K562 (cell line): ENCODE results near the gene SDK1. TPM values are rescaled to one million over a fixed set of nuclear protein-coding genes. Genes with fewer than 3 reads are reported as not detected.

Experiments
- ATAC-seq: fragments of 200-7000 bp; cut with Tn5 transposase; 3 replicates; pipeline ENCODE4 v1.9.1; 2020; ENCODE audit warnings: moderate library complexity
- BruUV-seq: library from RNA; stranded (reverse); fragments of 400-500 nt; replicated peaks from 2 replicates; lab custom pipeline; 2021; lab: Mats Ljungman, UMichigan
- CTCF ChIA-PET: fragments of 300-600 bp; formaldehyde crosslinking; extraction: SDS; loops from one replicate; lab custom pipeline; 2021; ENCODE audit warnings: low intra/inter-chr PET ratio; lab: Yijun Ruan, JAX
- POLR2A ChIA-PET: fragments of 300-600, 350-650 bp; sonication (Branson Sonifier 250); formaldehyde crosslinking; extraction: SDS; loops from one replicate; lab custom pipeline; 2021; ENCODE audit warnings: antibody characterized with exemption, inconsistent platforms; lab: Yijun Ruan, JAX
- DNase-seq, 4 experiments: peaks; one replicate each; pipeline versions ENCODE4 v3.0.0 to v3.0.0-alpha.2; 2011 to 2018; ENCODE audit warnings: low spot score in 3 of 4, mixed read lengths in 3 of 4; ENCODE audit errors: extremely low read depth in 1 of 4
- FAIRE-seq: peaks from 2 replicates; lab custom pipeline; 2011; peaks lifted over from hg19 to GRCh38; lab: Jason Lieb, UNC
- H2AFZ ChIP-seq: 2 replicates; pipeline ENCODE4 v1.6.0; 2011; ENCODE audit warnings: low read depth, low read length, control low read depth, inconsistent platforms
- H3K27ac ChIP-seq: fragments of 200-600 bp; 3 replicates; pipeline ENCODE4 v1.8.0; 2011; ENCODE audit warnings: low read depth, mild to moderate bottlenecking, control low read depth, inconsistent platforms, low read length, moderate library complexity, mixed read lengths; ENCODE audit errors: extremely low read depth
- H3K27me3 ChIP-seq, 2 experiments: fragments of 300-600 bp in 1 of 2; 2 replicates in 1 of 2; 3 replicates in 1 of 2; pipeline versions ENCODE4 v1.6.0 to v1.8.0; 2011; ENCODE audit warnings: inconsistent platforms in 2 of 2, low read length in 2 of 2, mild to moderate bottlenecking in 1 of 2, mixed read lengths in 1 of 2, moderate library complexity in 1 of 2; ENCODE audit not compliant: control insufficient read depth in 2 of 2, insufficient read depth in 2 of 2
- H3K36me3 ChIP-seq: fragments of 300-600 bp; 3 replicates; pipeline ENCODE4 v1.8.0; 2011; ENCODE audit warnings: mild to moderate bottlenecking, low read length, inconsistent platforms; ENCODE audit not compliant: control insufficient read depth, insufficient read depth
- H3K4me1 ChIP-seq, 2 experiments: fragments of 200-600 bp in 1 of 2; replicated peaks in 1 of 2; 2 replicates in 1 of 2; 3 replicates in 1 of 2; pipeline versions ENCODE4 v1.5.1 to v1.8.0; 2011; ENCODE audit warnings: inconsistent platforms in 2 of 2, low read length in 2 of 2, mild to moderate bottlenecking in 1 of 2, mixed read lengths in 1 of 2, moderate library complexity in 1 of 2; ENCODE audit not compliant: control insufficient read depth in 2 of 2, insufficient read depth in 2 of 2
- H3K4me2 ChIP-seq: 2 replicates; pipeline ENCODE4 v1.6.1; 2011; ENCODE audit warnings: low read length, control low read depth, inconsistent platforms, mixed read lengths; ENCODE audit not compliant: insufficient read depth
- H3K4me3 ChIP-seq: fragments of 200-600 bp; sonication (generic), shearing (Covaris generic); 2 replicates; pipeline ENCODE4 v1.5.1; 2016; ENCODE audit warnings: control low read depth, inconsistent platforms
- H3K79me2 ChIP-seq: fragments of 200-600 bp; 3 replicates; pipeline ENCODE4 v1.8.0; 2011; ENCODE audit warnings: low read length, inconsistent platforms; ENCODE audit not compliant: control insufficient read depth, insufficient read depth
- H3K9ac ChIP-seq, 2 experiments: 2 replicates each; pipeline versions ENCODE4 v1.6.0 to v1.6.1; 2011; ENCODE audit warnings: low read depth in 2 of 2, low read length in 2 of 2, control low read depth in 1 of 2, inconsistent platforms in 1 of 2, mild to moderate bottlenecking in 1 of 2, mixed read lengths in 1 of 2; ENCODE audit not compliant: insufficient read depth in 1 of 2
- H3K9me1 ChIP-seq: one replicate; pipeline ENCODE4 v1.6.0; 2011; ENCODE audit warnings: inconsistent platforms, mild to moderate bottlenecking, low read length, moderate library complexity; ENCODE audit not compliant: control insufficient read depth, insufficient read depth
- H3K9me3 ChIP-seq: replicated peaks from 2 replicates; pipeline ENCODE4 v1.5.1; 2011; ENCODE audit warnings: low read depth, low read length, inconsistent platforms; ENCODE audit not compliant: control insufficient read depth, insufficient read depth
- H4K20me1 ChIP-seq: replicated peaks from 2 replicates; pipeline ENCODE4 v1.6.1; 2011; ENCODE audit warnings: low read length, inconsistent platforms, mixed read lengths; ENCODE audit not compliant: control insufficient read depth, insufficient read depth
- BRD9 ChIP-seq: fragments of 450-650 bp; IDR thresholded peaks from 2 replicates; pipeline ENCODE4 v1.6.1; 2018; ENCODE audit warnings: low read depth; ENCODE audit not compliant: partially characterized antibody
- TEAD2 ChIP-seq: fragments of 450-650 bp; IDR thresholded peaks from 2 replicates; pipeline ENCODE4 v1.6.1; 2016; ENCODE audit warnings: missing genetic modification characterization, control low read depth, missing compliant biosample characterization
- ZFP1 ChIP-seq: fragments of 450-650 bp; formaldehyde crosslinking; IDR thresholded peaks from 2 replicates; pipeline ENCODE4 v1.4.0; 2020; ENCODE audit warnings: mild to moderate bottlenecking, mixed read lengths
- ZNF274 ChIP-seq: IDR thresholded peaks from 2 replicates; pipeline ENCODE4 v1.6.1; 2011; ENCODE audit warnings: low read depth, mild to moderate bottlenecking, low read length, moderate library complexity, borderline replicate concordance
- ZNF764 ChIP-seq: fragments of 250-450 bp; sonication (Bioruptor Pico); IDR thresholded peaks from 2 replicates; pipeline ENCODE4 v1.4.0; 2020; ENCODE audit warnings: low read depth, mild to moderate bottlenecking, moderate library complexity
- ZSCAN32 ChIP-seq: fragments of 450-650 bp; formaldehyde crosslinking; IDR thresholded peaks from 2 replicates; pipeline ENCODE4 v1.4.0; 2020; ENCODE audit warnings: mild to moderate bottlenecking, moderate library complexity
- WGBS: fragments of 100-300 bp; shearing (Covaris generic); methylation state at CpG from one replicate; pipeline ENCODE4 v1.1.6; 2016; ENCODE audit warnings: low coverage, mixed read lengths; ENCODE audit not compliant: insufficient coverage; ENCODE audit errors: missing lambda C conversion rate; 5-methylcytosine and 5-hydroxymethylcytosine counted together
- in situ Hi-C: fragments of 300-500 bp; cut with MboI; formaldehyde crosslinking; loops from 4 replicates; pipeline ENCODE4 v1.15.0; 2018; ENCODE audit warnings: inconsistent platforms, mixed read lengths
- intact Hi-C: fragments of 100-400 bp; cut with micrococcal nuclease; formaldehyde crosslinking; loops from 2 replicates; pipeline ENCODE4 v1.14.2; 2022
- polyA plus RNA-seq, 8 experiments: library from polyadenylated mRNA; depleted of rRNA in 4 of 8; stranded (reverse) in 5 of 8; unstranded in 3 of 8; fragments of >200 nt; fragmentation: Nextera tagmentation in 2 of 8; fragmentation: Illumina TruSeq in 1 of 8; extraction: Ambion mirVana in 2 of 8; extraction: Trizol in 1 of 8; gene quantifications; 2 replicates each; pipeline versions ENCODE4 v1.2.1 to v1.2.3, GENCODE V29; 2011 to 2014; ENCODE audit warnings: inconsistent platforms in 1 of 8, missing spikeins in 1 of 8
- total RNA-seq, 7 experiments: library from RNA; depleted of rRNA in 6 of 7; stranded (reverse); fragments of >200 nt in 6 of 7; fragmentation: Illumina TruSeq in 2 of 7; extraction: Trizol in 2 of 7; gene quantifications; 2 replicates each; pipeline versions ENCODE4 v1.2.1 to v1.2.3, GENCODE V29; 2011 to 2021; ENCODE audit warnings: low replicate concordance in 1 of 7
- TF ChIP-seq, protein P1 (sequence below): fragments of 250-450 bp; sonication (Bioruptor Pico); IDR thresholded peaks from 2 replicates; pipeline ENCODE4 v1.4.0; 2020; ENCODE audit warnings: mild to moderate bottlenecking
- TF ChIP-seq, protein P2 (sequence below): IDR thresholded peaks from 3 replicates; pipeline ENCODE4 v1.6.1; 2011; ENCODE audit warnings: borderline replicate concordance, mild to moderate bottlenecking, moderate library complexity; ENCODE audit not compliant: insufficient read length; ENCODE audit errors: extremely low read depth
- TF ChIP-seq, protein P3 (sequence below): fragments of 200-800 bp; sonication (Bioruptor generic); IDR thresholded peaks from 2 replicates; pipeline ENCODE4 v1.6.1; 2016; ENCODE audit warnings: missing genetic modification characterization, missing compliant biosample characterization

Gene SDK1
- total and polyA plus RNA-seq, 9 of the 15 experiments (the other 6 are each of a cell fraction or from before 2014, with no cell fraction given) = 0.16 TPM; not detected in 8

DNA sequence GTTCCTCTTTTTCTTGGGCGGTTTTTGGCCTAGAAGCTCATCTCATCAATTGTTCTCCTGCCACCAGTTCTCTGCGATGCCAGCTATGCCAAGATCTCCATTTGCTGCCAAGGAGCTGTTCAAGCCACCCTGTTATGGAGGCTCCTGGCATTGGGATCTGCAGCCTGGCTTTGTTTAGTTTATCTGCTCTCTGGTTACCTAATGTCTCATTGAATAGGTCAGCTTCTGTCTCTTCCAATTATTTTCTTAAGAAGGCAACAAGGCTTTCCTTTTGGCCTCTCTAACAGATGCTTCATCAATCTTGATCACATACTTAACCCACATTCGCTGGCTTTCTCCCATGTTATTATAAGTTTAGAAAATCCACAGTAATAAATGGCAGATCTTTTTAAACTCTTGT lies 20.6 kb upstream of the SDK1 start (continued):
- TF ChIP-seq, protein P1, sequence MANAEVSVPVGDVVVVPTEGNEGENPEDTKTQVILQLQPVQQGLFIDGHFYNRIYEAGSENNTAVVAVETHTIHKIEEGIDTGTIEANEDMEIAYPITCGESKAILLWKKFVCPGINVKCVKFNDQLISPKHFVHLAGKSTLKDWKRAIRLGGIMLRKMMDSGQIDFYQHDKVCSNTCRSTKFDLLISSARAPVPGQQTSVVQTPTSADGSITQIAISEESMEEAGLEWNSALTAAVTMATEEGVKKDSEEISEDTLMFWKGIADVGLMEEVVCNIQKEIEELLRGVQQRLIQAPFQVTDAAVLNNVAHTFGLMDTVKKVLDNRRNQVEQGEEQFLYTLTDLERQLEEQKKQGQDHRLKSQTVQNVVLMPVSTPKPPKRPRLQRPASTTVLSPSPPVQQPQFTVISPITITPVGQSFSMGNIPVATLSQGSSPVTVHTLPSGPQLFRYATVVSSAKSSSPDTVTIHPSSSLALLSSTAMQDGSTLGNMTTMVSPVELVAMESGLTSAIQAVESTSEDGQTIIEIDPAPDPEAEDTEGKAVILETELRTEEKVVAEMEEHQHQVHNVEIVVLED (CRISPR knock-in tag) = no peak
- TF ChIP-seq, protein P2, sequence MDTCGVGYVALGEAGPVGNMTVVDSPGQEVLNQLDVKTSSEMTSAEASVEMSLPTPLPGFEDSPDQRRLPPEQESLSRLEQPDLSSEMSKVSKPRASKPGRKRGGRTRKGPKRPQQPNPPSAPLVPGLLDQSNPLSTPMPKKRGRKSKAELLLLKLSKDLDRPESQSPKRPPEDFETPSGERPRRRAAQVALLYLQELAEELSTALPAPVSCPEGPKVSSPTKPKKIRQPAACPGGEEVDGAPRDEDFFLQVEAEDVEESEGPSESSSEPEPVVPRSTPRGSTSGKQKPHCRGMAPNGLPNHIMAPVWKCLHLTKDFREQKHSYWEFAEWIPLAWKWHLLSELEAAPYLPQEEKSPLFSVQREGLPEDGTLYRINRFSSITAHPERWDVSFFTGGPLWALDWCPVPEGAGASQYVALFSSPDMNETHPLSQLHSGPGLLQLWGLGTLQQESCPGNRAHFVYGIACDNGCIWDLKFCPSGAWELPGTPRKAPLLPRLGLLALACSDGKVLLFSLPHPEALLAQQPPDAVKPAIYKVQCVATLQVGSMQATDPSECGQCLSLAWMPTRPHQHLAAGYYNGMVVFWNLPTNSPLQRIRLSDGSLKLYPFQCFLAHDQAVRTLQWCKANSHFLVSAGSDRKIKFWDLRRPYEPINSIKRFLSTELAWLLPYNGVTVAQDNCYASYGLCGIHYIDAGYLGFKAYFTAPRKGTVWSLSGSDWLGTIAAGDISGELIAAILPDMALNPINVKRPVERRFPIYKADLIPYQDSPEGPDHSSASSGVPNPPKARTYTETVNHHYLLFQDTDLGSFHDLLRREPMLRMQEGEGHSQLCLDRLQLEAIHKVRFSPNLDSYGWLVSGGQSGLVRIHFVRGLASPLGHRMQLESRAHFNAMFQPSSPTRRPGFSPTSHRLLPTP = no peak

DNA sequence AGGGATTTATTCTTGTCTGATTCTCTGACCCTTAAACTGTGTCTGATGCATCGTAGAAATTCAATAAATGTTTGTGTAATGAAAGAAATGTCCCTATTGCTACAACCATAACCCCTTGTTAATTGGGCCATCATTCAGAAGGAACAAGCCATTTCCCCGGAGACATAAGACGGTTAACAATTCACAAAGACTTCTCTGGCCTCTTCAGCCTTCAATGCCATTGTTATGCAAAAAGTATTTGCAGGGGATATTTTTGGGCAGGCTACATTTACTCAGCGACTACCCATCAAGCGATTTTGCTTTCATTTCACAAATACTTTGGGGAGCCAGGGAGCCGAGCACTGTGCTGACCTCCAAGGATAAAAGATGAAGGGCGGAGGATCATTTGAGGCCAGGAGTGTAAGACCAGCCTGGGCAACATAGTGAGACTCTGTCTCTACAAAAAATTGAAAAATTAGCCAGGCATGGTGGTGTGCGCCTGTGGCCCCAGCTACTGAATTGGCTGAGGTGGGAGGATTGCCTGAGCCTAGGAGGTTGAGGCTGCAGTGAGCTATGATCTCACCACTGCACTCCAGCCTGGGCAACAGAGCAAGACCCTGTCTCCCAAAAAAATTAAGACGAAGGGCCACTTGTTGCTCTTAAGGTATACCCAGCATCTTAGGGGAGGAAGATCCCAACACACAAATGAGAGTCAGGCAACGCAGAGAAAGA lies 20.0 kb upstream of the SDK1 start:
- Histone ChIP-seq H3K9ac (no peak overlapping the region), H2AFZ (no peak overlapping the region), H3K9me1 (no peaks in the 10 kb centered on the region), H3K4me1 (no peaks in the 10 kb centered on the region), H3K36me3 (no peaks in the 10 kb centered on the region), H3K4me3 (no peak overlapping the region), H4K20me1 (no peaks in the 10 kb centered on the region), H3K27me3 (peaks cover 0 to 4% of the 10 kb centered on the region in 2 experiments; a peak in 2 of 5 replicates), H3K4me2 (no peak overlapping the region), H3K79me2 (no peaks in the 10 kb centered on the region), H3K9me3 (no peaks in the 10 kb centered on the region), H3K27ac (no peak overlapping the region)
- BruUV-seq = no TSS peak
- WGBS = under 1% methylated on average over 10 of the region's 10 CpGs
- ChIA-PET CTCF (no interaction called here), POLR2A (no interaction called here)
- intact Hi-C loops (no loop called here), in situ Hi-C loops (no loop called here)
- FAIRE-seq (no peak), DNase-seq (no peak), ATAC-seq (no peak)
- TF ChIP-seq TEAD2 (tag) = no peak
- no peak for TF ChIP-seq ZFP1 (CRISPR knock-in tag)
- TF ChIP-seq ZSCAN32 (CRISPR knock-in tag) = no peak
- no peak for TF ChIP-seq ZNF274
- TF ChIP-seq ZNF764 (CRISPR knock-in tag) = no peak
- TF ChIP-seq BRD9 = no peak
- TF ChIP-seq, protein P3, sequence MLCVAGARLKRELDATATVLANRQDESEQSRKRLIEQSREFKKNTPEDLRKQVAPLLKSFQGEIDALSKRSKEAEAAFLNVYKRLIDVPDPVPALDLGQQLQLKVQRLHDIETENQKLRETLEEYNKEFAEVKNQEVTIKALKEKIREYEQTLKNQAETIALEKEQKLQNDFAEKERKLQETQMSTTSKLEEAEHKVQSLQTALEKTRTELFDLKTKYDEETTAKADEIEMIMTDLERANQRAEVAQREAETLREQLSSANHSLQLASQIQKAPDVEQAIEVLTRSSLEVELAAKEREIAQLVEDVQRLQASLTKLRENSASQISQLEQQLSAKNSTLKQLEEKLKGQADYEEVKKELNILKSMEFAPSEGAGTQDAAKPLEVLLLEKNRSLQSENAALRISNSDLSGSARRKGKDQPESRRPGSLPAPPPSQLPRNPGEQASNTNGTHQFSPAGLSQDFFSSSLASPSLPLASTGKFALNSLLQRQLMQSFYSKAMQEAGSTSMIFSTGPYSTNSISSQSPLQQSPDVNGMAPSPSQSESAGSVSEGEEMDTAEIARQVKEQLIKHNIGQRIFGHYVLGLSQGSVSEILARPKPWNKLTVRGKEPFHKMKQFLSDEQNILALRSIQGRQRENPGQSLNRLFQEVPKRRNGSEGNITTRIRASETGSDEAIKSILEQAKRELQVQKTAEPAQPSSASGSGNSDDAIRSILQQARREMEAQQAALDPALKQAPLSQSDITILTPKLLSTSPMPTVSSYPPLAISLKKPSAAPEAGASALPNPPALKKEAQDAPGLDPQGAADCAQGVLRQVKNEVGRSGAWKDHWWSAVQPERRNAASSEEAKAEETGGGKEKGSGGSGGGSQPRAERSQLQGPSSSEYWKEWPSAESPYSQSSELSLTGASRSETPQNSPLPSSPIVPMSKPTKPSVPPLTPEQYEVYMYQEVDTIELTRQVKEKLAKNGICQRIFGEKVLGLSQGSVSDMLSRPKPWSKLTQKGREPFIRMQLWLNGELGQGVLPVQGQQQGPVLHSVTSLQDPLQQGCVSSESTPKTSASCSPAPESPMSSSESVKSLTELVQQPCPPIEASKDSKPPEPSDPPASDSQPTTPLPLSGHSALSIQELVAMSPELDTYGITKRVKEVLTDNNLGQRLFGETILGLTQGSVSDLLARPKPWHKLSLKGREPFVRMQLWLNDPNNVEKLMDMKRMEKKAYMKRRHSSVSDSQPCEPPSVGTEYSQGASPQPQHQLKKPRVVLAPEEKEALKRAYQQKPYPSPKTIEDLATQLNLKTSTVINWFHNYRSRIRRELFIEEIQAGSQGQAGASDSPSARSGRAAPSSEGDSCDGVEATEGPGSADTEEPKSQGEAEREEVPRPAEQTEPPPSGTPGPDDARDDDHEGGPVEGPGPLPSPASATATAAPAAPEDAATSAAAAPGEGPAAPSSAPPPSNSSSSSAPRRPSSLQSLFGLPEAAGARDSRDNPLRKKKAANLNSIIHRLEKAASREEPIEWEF (CRISPR knock-in tag) = no peak
